ENCODE results near the gene KRT2. TPM values are rescaled to one million over a fixed set of nuclear protein-coding genes. Genes with fewer than 3 reads are reported as not detected.

Gene KRT2
- total and polyA plus RNA-seq, 2 of the 8 experiments (the other 6 are each of a cell fraction or from before 2014, with no cell fraction given) = not detected

DNA sequence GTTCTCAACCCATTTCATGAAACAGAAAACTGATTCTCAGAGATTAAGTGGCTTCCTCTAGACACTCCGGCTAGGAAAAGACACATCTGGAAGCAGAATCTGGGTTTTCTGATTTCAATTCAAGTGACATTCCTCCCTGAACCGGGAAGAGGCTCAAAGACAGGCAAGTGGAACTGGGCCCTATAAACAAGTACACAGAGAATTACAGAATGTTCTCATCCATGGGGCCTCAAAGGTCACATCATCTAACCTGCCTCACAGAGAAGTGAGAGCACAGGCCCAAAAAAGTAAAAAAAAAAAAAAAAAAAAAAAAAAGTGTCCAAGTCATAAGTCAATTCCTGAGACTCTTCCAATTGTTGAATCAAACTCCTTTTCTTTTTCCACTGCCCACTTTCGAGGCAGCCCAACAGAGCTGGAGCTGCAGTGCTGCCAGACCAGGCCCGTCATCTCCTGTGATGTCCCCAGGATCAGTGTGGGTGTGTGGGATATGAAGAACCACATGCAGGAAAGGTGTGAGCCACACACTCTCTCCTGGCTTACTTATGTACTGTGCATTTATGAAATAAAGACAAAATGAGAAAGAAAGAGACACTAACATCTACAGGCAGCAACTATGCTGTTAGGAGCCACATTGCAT is 31.0 kb upstream of the KRT2 start (continued):
- TF ChIP-seq, protein P1, sequence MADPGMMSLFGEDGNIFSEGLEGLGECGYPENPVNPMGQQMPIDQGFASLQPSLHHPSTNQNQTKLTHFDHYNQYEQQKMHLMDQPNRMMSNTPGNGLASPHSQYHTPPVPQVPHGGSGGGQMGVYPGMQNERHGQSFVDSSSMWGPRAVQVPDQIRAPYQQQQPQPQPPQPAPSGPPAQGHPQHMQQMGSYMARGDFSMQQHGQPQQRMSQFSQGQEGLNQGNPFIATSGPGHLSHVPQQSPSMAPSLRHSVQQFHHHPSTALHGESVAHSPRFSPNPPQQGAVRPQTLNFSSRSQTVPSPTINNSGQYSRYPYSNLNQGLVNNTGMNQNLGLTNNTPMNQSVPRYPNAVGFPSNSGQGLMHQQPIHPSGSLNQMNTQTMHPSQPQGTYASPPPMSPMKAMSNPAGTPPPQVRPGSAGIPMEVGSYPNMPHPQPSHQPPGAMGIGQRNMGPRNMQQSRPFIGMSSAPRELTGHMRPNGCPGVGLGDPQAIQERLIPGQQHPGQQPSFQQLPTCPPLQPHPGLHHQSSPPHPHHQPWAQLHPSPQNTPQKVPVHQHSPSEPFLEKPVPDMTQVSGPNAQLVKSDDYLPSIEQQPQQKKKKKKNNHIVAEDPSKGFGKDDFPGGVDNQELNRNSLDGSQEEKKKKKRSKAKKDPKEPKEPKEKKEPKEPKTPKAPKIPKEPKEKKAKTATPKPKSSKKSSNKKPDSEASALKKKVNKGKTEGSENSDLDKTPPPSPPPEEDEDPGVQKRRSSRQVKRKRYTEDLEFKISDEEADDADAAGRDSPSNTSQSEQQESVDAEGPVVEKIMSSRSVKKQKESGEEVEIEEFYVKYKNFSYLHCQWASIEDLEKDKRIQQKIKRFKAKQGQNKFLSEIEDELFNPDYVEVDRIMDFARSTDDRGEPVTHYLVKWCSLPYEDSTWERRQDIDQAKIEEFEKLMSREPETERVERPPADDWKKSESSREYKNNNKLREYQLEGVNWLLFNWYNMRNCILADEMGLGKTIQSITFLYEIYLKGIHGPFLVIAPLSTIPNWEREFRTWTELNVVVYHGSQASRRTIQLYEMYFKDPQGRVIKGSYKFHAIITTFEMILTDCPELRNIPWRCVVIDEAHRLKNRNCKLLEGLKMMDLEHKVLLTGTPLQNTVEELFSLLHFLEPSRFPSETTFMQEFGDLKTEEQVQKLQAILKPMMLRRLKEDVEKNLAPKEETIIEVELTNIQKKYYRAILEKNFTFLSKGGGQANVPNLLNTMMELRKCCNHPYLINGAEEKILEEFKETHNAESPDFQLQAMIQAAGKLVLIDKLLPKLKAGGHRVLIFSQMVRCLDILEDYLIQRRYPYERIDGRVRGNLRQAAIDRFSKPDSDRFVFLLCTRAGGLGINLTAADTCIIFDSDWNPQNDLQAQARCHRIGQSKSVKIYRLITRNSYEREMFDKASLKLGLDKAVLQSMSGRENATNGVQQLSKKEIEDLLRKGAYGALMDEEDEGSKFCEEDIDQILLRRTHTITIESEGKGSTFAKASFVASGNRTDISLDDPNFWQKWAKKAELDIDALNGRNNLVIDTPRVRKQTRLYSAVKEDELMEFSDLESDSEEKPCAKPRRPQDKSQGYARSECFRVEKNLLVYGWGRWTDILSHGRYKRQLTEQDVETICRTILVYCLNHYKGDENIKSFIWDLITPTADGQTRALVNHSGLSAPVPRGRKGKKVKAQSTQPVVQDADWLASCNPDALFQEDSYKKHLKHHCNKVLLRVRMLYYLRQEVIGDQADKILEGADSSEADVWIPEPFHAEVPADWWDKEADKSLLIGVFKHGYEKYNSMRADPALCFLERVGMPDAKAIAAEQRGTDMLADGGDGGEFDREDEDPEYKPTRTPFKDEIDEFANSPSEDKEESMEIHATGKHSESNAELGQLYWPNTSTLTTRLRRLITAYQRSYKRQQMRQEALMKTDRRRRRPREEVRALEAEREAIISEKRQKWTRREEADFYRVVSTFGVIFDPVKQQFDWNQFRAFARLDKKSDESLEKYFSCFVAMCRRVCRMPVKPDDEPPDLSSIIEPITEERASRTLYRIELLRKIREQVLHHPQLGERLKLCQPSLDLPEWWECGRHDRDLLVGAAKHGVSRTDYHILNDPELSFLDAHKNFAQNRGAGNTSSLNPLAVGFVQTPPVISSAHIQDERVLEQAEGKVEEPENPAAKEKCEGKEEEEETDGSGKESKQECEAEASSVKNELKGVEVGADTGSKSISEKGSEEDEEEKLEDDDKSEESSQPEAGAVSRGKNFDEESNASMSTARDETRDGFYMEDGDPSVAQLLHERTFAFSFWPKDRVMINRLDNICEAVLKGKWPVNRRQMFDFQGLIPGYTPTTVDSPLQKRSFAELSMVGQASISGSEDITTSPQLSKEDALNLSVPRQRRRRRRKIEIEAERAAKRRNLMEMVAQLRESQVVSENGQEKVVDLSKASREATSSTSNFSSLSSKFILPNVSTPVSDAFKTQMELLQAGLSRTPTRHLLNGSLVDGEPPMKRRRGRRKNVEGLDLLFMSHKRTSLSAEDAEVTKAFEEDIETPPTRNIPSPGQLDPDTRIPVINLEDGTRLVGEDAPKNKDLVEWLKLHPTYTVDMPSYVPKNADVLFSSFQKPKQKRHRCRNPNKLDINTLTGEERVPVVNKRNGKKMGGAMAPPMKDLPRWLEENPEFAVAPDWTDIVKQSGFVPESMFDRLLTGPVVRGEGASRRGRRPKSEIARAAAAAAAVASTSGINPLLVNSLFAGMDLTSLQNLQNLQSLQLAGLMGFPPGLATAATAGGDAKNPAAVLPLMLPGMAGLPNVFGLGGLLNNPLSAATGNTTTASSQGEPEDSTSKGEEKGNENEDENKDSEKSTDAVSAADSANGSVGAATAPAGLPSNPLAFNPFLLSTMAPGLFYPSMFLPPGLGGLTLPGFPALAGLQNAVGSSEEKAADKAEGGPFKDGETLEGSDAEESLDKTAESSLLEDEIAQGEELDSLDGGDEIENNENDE (IDR thresholded peaks at IDR 0.05; ENCODE audit: insufficient replicate concordance, low read length) = no peak
- TF ChIP-seq, protein P2, sequence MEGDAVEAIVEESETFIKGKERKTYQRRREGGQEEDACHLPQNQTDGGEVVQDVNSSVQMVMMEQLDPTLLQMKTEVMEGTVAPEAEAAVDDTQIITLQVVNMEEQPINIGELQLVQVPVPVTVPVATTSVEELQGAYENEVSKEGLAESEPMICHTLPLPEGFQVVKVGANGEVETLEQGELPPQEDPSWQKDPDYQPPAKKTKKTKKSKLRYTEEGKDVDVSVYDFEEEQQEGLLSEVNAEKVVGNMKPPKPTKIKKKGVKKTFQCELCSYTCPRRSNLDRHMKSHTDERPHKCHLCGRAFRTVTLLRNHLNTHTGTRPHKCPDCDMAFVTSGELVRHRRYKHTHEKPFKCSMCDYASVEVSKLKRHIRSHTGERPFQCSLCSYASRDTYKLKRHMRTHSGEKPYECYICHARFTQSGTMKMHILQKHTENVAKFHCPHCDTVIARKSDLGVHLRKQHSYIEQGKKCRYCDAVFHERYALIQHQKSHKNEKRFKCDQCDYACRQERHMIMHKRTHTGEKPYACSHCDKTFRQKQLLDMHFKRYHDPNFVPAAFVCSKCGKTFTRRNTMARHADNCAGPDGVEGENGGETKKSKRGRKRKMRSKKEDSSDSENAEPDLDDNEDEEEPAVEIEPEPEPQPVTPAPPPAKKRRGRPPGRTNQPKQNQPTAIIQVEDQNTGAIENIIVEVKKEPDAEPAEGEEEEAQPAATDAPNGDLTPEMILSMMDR (IDR thresholded peaks at IDR 0.05; ENCODE audit: control extremely low read depth in 1 of 3, insufficient read depth in 1 of 3, low read depth in 1 of 3, low read length in 3 of 3) = no peak
- TF ChIP-seq SIX5 (IDR thresholded peaks at IDR 0.05; ENCODE audit: low read depth, low read length) (no peak), HDAC2 (IDR thresholded peaks at IDR 0.05; ENCODE audit: borderline replicate concordance in 1 of 2, low read depth in 2 of 2, low read length in 2 of 2) (no peak), KDM4A (IDR thresholded peaks at IDR 0.05; ENCODE audit: low read depth, low read length, severe bottlenecking) (no peak), ASH2L (IDR thresholded peaks at IDR 0.05; ENCODE audit: low read length) (no peak)
- TF ChIP-seq, protein P3, sequence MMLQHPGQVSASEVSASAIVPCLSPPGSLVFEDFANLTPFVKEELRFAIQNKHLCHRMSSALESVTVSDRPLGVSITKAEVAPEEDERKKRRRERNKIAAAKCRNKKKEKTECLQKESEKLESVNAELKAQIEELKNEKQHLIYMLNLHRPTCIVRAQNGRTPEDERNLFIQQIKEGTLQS (IDR thresholded peaks at IDR 0.05; ENCODE audit: insufficient read depth, low read depth, low read length) = no peak
